ENCODE data around the gene PTCRA.

DNA sequence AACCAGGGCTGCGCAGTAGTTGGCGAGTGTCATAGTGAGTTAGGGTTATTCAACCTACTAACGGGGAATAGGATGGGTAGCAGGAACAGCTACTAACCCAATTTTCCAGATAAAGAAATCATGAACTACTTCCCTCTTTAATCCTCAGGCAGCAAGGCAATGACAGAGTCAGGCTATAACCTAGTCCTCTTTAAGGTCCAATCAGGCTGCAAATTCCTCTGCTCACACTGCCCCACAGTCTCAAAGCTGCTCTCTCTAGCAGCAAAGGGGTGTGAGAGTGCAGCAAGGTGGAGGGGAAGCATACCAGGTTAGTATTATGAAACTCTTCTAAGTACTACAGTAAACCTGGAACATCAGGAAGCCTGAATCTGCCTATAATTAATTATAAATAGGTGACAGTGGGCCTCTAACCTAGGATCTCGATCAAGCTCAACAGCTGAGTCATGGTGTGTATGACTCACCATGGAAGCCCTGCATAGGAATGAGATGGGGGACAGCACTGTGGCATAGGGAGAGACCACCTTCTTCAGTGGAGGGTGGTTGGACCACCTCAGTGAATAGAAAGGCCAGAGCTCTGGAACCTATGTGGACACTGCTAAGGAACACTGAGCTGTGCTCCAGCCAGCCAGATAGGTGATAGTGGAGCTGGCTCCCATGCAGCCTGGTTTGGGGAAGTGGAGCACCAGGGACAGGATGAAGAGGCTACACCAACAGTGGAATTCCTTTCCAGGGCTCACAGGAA is 55.2 kb downstream of the PTCRA start:
- TF ChIP-seq POLR2A (IDR thresholded peaks at IDR 0.05; ENCODE audit: low read depth, low read length), result no peak
- no peak for TF ChIP-seq POLR2AphosphoS5 (IDR thresholded peaks at IDR 0.05; ENCODE audit: low read depth, low read length)
- TF ChIP-seq TAF1 (IDR thresholded peaks at IDR 0.05; ENCODE audit: borderline replicate concordance, low read depth, low read length), result no peak
